ENCODE results near the gene DPYSL3.

The DPYSL3 gene

DNA sequence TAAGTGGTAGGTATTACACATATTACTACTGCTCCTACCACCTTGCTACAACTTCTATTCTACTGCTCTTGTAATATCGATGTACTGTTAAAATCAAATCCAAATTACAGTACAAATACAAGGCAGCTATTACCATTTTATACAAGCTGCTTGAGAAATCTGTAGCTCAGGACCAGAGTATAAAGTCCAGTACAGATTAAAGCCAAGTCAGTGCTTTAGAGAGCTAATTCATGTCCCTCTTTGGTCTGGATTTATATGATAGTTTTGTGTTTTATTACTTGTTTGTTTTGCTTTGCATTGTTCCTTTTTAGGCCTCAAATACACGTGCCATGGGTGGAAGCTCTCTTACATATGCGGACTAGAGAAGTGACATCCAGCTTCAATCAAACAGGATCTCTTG, 75.8 kb downstream of the DPYSL3 start:
- DNase-seq, result no peak

DNA sequence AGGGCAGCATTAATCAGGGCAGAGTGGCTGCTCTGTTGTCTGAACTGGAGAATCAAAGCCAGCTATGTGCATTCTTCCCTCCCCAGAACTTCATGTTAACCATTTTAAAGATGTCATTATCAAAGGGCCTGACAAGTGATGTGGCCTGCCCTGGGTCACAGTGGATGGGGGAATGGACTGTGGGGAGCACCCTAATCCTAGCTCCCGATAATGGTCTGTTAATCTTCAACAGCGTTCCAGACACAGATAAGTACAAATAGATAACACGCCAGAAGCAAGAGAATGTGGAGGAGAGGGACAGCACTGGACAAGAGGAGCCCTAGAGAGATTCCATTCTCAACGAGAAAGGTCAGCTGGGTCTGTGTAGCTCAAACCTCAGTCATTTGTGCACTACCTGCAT, 77.5 kb downstream of the DPYSL3 start:
- DNase-seq, result no peak

DNA sequence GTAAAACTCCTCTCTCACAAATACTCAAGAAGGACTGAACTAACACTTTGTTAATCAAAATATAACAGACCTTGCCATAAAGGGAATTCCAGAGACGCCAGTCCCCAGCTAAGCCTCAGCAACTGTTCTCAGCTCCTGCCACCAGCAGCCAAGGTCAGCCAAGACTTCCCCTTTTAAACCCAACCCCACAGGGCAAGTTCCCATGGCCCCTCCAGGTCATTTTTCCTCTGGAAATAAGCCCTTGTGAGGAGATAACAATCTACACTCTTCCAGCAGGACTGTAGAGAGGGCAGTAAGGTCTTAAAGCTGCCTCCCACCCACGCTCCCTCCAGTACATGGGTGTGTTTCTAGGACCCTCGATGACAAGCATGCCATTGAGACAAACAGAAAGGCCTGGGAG, 78.3 kb downstream of the DPYSL3 start:
- DNase-seq, result no peak

DNA sequence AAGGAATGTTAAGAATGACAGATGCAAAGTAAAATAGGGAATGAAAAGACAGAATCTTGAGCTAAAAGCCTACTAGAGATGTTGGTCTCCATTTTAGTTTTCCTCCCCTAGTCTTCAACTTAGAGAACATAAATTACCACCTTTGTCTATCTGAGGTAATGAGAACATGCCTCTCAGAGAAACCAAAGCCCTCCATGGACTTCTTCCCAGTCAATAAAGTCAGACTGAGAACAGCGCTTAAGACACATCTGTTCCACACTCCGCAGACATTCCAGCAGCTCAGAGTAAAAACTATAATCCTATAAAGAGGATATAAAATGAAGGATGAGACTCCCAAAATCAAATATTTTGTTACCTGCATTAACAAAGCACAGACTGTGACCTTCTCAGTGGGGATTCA, 79.2 kb downstream of the DPYSL3 start:
- no peak for DNase-seq

DNA sequence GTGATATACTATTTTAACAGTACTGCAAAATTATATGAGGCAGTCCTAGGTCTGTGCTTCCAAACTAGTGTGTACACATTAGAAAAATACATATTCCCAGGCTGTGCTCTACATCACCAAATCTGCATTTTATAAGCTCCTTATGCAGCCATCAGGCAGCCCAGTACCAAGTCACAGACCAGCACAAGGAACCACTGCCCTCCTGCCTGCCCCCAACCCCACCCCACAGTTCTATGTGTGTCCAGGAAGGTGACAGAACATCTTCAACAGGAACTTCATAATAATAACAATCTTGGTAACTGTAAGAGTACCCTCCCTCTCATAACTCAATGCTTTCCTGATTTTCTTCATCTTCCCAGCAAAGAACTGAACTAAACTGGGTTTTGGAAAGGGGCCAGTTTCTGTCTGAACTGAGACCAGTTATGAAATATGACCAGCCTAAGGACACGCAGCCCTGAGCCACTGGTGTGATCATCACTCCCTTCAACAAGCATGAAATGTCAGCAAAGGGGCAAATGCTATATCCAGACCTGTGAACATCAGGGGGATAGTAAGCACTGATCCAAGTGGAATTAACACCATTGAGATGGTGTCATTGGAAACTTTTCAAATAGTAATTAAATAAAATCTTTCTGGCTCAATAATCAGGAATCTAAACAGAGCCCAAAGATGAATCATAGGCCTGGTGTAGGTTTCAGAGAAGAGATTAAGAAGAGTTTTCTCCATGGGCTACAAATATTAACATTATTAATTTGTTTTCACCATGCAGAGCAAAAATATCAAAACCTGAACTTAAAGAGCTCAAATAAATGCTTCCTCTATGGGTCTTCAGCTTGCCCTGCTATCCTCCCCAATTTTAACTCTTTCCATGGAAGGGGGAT, 82.1 kb downstream of the DPYSL3 start:
- DNase-seq, result no peak

DNA sequence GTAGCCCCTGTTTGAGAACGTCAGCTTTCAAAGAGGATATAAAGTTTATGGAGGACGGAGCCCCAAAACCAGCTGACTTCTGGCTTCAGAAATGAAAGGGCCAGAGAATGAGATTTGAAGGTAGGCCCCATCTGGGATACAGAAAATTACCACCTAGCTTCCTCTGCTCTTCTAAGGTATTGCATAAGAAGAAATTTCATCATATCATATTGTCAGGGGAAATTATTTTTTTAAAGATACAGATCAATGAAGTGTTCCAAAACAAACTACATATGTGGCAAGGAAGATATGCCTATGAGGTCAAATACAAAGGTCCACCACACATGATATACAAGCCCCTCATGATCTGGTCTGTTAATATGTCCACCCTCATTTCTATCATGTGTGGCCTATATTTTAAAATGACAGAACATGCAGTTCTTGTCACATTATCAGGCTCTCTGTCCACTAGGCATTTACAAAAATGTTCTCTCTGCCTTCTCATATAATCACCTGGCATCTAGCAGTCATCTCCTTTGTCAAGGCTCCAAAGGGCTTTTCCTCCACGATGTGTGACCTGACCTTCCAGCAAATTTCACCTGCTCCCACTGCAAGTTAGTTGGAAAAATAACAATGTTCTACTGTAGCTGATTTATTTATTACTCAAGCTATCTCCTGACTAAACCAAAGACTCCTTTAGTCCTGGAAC, 83.1 kb downstream of the DPYSL3 start:
- no peak for DNase-seq

DNA sequence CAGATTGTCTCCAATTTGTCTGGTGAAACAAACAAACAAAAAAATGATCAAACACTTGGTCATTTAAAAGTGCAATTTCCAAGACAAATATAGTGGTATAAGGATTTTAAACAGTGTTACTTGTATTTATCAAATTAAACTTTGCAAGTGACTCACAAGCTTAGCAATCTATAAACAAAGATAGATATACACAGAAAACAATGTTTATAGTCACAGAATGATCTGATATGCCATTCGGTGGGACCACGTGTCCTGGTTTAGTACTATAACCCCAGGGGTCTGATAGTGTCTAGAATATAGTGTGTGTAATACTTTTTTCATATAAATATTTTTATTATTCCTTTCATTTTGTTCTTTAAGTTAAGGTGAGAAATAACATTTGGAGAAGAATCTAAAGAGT, 91.3 kb downstream of the DPYSL3 start:
- DNase-seq, result no peak

DNA sequence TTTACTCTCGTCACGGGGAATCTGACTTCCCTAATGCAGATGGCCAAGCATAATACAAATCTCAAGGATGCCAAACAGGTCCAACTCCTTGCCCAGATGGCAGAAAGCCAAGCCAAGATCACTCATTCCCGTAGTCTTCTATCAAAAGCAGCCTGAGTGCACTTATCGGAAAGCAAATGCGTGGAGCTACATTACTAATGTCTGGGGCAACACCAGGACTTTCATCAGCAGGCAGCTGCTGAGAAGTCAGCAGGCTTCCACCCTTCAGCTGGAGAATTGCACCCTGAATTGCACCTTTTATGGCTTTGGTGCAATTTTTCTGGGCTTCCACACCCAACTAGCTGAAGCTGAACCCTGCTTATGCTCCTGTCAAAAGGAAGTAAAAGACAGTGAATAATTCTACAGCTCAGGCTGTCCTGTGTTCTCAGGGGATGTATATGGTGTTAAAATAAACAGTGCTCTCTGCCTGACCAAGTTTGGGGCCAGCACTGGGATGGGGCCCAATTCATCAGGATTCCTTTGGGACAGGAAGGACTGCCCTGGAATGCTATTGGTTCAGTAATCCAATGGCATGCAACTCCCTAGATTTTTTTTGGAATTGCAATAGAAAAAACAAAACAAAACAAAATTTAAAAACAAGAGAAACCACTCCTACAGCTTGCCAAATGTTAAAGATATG, 92.6 kb downstream of the DPYSL3 start:
- peak; percentile 38 for DNase-seq

DNA sequence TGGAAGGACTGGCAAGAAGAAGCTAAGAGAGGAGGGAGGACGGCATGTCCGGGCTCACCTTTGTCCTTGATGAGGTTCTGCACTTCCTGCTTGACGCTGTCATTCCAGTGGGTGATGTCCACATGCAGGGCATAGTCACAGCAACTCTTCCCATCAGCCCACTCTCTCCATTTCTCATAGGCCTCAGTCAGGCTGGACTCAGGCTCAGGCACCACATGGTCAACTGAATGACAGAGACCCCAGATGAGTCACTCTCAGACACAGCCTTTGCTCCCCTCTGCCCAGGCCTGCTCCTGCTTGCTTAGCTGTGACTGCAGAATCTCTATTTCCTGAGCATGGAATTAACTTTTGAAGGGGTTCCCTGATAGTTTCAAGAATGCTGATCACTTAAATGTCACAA, 94.2 kb downstream of the DPYSL3 start:
- no peak for DNase-seq

DNA sequence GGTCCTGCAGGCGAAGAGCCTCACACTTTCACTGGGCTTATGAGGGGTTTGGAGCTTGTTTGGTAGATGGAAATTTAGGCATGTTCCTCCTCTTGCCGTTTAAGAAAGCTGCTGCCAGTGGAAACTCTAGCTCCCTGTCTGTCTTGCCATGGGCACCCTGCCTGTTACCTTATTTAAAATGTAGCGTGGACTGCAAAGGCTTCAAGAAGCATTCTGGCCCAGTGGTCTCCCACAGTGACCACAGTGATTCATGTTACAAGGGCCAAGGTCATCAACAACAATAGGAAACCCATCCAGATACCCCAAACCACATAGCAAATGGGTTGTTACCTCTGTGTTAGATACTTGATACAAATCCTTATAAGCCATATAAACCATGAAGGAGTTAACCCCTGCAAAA, 96.6 kb downstream of the DPYSL3 start:
- DNase-seq, result no peak

DNA sequence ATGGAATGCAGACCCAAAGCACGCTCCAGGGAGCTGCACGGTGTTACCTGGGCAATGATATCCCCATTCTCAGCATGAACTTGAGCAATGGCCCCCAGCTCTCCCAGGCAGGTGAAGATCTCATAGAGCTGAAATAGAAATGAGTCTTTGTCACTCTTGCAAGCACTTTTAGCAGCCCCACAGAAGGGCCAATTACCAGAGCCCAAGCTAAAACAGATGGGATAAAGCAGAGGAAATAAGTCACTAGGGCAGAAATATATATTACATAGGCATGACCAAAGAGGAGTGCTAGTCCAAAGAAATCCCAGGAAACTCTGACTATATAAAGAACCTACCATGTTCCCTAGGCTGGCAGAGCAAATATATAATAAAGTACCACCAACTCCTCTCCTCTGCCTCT, 97.3 kb downstream of the DPYSL3 start:
- no peak for DNase-seq

DNA sequence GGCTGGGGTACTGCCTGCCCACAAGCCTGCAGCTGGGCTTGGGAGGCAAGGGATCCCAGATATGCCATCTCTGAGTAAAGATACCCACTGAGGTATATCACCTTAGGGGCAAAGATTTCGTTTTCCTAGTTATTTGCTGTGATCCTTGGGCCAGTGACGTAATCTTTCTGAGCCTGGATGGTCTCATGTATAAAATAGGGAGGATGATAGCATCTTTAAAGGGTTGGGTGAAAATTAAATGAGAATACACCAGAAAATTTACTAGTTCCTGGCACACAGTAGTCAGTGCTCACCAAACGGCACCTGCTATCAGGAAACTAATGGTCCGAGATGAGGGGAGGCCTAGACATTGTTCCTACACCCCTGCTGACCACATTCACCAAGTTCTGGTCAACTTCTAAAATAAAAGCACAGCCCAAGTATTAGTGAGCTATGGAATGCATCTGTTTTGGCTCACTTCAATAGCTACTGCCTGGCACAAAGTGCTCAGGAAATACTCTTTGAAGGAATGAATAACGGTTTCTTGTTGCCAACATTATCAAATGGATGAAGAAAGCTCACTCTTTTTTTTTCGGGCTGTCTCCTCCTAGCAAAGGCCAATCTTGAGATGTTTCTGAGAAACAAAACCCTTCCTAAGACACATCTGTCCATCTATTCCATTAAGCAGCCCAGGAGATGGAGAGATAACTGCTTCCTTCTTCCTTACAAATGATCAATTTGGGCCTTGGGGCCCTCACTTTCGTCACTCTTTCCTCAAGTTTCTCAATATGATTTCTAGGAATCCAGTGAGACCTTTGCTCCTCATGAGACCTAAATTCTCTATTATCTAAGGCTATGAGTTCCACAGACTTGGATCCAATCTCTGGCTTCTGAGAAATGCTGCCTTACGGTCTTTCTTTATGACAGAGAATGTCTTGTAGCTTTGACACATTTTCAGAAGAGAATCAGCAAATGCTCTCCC, 98.2 kb downstream of the DPYSL3 start:
- no peak for DNase-seq

DNA sequence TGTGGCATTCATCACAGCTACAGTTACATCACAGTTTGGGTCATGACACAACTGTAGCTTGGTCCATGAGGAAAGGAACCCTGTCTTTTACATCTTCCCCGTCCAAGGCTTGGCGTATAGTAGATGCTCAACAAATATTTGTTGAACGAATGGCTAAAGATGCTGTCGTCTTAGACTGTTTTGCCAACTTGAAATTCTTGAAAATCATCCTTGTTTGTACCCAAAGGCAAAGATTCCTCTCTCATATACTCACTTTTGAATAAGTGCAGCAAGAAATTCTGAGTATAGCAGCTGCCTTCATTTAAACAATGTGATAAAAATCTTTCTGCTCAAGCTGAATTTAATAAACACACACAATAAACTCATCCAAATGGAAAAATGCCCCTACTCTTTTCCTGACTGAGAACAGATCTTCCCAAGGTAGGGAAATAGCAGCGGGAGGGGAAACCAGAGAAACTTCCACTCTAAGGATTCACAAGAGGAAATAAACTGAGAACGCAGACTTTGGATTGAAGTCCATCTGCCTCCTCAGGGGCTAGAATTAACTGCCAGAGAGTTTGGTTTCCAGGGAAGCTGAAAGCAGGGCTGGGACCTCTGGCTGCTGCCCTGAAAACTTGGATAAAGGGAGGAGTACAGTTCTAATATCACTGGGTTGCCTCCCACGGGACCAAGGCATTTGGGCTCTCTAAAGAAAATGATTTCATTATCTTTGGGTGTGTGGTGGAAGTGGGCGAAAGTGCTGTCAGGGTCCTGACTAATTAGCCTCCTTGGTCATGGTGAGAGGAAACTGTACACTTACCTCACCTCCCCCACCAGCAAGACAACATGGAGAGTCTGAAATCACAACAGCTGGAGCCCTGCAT, 99.1 kb downstream of the DPYSL3 start:
- DNase-seq, result no peak

DNA sequence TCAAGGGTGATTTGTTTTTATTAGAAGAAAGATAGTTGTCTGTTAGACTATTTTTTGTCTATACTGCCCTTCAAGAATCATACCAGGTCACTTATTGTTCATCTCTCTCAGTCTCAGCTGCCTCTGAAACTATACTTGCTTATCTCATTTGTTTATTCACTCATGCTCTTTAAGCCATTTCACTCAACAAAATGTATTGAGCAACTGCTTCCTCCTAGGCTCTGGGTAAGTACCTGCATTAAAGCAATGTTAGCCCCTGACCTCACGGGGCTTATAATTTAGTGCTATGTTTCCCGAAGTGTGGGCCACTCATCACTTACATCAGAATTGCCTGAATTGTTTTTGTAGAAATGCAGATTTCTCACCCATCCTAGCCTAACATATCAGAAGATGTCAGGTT, 100.9 kb downstream of the DPYSL3 start:
- no peak for DNase-seq

DNA sequence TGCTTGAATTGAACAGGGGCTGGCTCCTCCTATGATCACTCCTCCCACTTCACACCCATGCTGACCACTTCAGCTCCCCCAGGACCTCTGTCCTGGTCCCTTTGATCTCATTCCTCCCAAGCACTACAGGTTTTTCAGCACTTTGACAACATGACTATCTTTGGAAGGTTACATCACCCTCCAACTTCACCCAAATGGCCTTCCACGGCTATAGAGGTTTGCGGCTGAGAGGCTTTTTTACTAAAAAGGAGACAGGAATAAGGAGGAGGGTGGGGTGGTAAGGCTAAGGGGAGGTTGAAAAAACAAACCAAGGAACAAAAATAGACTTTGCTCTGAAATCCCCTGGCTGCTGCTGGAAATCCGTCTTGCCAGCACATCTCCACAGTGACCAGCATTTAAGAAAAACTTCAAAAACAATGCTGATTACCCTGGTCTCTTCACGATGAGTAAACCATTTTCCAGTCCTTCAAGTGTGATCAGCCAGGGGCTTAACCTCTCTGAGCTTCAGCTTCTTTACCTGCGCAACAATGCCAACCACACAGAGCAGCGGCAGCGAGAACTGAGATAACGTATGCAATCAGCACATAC, 102.7 kb downstream of the DPYSL3 start:
- DNase-seq, result no peak

DNA sequence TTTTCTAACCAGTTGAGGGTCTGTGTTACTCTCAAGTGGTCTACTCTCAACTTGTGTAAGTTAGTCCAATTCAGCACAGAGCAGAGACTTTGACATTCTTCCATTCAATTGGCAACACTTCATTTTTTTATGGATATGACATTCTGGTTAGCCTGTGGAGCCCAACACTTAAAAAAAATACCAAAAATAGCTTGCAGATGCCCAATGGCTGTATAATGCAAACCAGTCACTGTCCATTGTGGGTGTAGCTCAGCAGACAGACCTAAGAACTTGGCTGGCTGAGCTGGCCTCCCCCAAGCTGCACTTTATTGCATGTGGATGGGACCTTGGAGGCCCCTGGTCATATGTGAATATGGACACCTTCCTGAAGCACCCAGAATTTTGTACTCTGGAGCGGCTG, 103.2 kb downstream of the DPYSL3 start:
- DNase-seq, result no peak

DNA sequence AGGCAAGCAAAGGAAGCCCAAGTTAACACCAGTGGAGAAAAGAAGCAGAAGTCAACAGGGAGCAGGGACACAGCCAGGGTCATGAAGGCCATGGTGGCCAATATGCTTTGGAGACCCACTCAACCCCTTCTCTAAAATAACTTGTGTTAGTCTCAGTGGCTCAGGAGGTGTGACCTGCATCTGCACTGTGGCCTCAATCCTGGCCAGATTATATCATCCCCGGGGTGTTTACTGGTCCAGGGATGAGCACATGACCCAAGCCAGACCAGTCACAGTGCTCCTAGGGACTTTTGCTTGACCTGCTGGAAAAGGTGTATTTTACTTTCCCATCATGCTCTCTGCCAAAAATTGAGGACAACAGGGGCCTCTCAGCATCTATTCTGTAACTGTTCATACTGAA, 105.2 kb downstream of the DPYSL3 start:
- no peak for DNase-seq

DNA sequence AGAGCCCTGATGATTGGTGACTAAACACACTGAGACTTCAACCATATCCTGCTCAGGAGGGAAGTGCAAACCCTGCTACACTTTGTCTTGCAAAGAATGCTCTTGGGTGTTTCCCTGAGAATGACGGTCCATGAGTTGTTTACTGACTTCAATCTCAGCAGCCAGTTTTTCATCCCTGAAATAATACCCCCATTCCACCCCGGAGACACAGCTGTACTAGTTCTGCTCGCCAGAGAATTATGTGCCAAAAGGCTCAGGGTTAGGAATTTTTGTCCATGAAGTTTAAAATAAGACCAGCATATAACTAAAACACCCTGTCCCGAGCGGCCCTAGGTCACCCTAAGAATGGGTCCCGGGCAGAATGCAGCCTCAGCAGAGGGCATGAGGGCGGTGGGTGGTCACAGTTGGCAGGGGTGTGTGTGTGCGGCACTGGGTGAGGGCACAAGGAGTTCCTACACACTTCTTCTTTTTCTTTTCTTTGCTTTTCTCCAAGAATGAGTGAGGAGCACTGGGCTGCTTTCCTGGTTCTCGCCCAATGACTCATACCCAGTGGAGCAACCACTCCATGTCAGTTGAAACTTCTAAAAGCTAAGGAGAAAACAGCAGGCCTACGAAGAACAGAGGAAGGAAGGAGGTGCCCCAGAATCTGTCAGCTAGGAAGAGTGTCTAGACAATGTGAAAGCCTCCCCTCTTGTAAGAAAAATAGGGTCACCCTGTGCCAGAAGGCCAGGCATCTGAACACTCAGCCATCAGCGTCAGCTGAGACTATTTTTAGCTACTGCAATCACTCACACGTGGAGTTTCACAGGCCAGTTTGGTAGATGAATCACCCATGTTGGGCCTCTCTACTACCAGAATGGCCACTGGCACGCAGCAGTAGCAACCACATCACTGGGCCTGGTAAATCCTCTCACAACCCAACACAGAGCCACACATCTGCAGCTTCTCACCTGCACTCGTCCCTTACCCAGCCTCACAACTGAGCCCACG, 105.9 kb downstream of the DPYSL3 start:
- DNase-seq, result peak; percentile 38

DNA sequence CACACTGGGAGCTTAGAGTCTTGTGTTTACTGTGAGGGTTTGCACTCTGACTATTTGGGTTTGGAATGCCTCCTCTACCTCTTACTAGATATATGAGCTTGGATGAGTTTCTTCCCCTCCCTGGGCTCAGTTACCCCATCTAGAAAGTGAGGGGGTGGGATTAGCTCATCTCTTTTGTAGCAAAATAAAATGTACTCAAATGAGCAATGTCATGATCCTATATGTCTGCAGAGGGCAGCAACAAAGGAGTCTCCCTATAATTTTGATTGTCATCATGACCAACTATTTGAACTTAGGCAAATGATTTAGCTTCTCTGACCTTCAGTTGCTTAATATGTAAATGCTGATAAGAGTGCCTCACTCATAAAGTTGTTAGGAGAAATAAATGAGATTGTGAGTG, 109.0 kb downstream of the DPYSL3 start:
- no peak for DNase-seq
